Transverse colon (tissue), 3 donors: Measurements from ENCODE around the gene NAA20.

ENCODE experiments used
- CTCF ChIP-seq, 5 experiments: fragments of 200-600 bp in 3 of 5; fragments of 450-650 bp in 2 of 5; sonication (generic) in 3 of 5; IDR thresholded peaks; 1 replicate in 2 of 5; 2 replicates in 3 of 5; pipeline ENCODE4 v1.5.1; 2016 to 2017; ENCODE audit warnings: antibody characterized with exemption in 5 of 5, inconsistent platforms in 3 of 5, mild to moderate bottlenecking in 2 of 5, moderate library complexity in 1 of 5
- POLR2A ChIP-seq: fragments of 450-650 bp; IDR thresholded peaks from one replicate; pipeline ENCODE4 v1.6.1; 2016; ENCODE audit warnings: antibody characterized with exemption, mild to moderate bottlenecking, moderate library complexity

- TF ChIP-seq CTCF (IDR thresholded peaks at IDR 0.05) (no peak), POLR2A (no peak)
Measured at GRCh38 chr20:19998990-19999705, 18.0 kb upstream of the NAA20 start.
